Stimulated activated naive CD4-positive, alpha-beta T cell treated with Interleukin-2 at 50 U/mL for 16 hours (primary cell): Measurements from ENCODE around the gene CST1.
"Not testable (repeated sequence)": the region's sequence is repeated elsewhere in the genome, so short reads cannot be mapped to it uniquely, and the experiment has no call there.

Source experiments
- DNase-seq: peaks from one replicate; lab custom pipeline; 2025; lab: John Stamatoyannopoulos, UW

CST1 gene

GRCh38 chr20:23755131-23755611 is 4.4 kb upstream of the CST1 start:
- DNase-seq = not testable (repeated sequence)

GRCh38 chr20:23754731-23755130 is 4.0 kb upstream of the CST1 start:
- DNase-seq = no peak

GRCh38 chr20:23753589-23753988 is 2.9 kb upstream of the CST1 start:
- DNase-seq = no peak

- no peak for DNase-seq
These were observed 2.4 kb upstream of the CST1 start for GRCh38 chr20:23753194-23753548.

GRCh38 chr20:23752481-23753193 is 1.9 kb upstream of the CST1 start:
- DNase-seq = no peak

GRCh38 chr20:23752019-23752418 is 1.3 kb upstream of the CST1 start:
- DNase-seq = no peak

GRCh38 chr20:23749746-23750145 is 989 bp downstream of the CST1 start:
- DNase-seq = no peak

GRCh38 chr20:23748975-23749374 is 1.8 kb downstream of the CST1 start:
- not testable (repeated sequence) for DNase-seq

GRCh38 chr20:23747551-23747950 is 3.2 kb downstream of the CST1 start:
- DNase-seq = not testable (repeated sequence)

- DNase-seq = not testable (repeated sequence)
These were observed 3.6 kb downstream of the CST1 start for GRCh38 chr20:23747092-23747491.

GRCh38 chr20:23746321-23746720 is 4.4 kb downstream of the CST1 start:
- no peak for DNase-seq

- no peak for DNase-seq
These were observed 5.5 kb downstream of the CST1 start for GRCh38 chr20:23745247-23745646.

- DNase-seq = no peak
These were observed 5.9 kb downstream of the CST1 start for GRCh38 chr20:23744817-23745216.

- not testable (repeated sequence) for DNase-seq
These were observed 15.3 kb downstream of the CST1 start for GRCh38 chr20:23735391-23735790.

GRCh38 chr20:23734949-23735348 is 15.8 kb downstream of the CST1 start:
- not testable (repeated sequence) for DNase-seq

GRCh38 chr20:23734440-23734839 is 16.3 kb downstream of the CST1 start:
- DNase-seq = not testable (repeated sequence)

- no peak for DNase-seq
These were observed 23.7 kb downstream of the CST1 start for GRCh38 chr20:23727016-23727415.

GRCh38 chr20:23725102-23725501 is 25.6 kb downstream of the CST1 start:
- DNase-seq = no peak

GRCh38 chr20:23723659-23724307 is 27.0 kb downstream of the CST1 start:
- not testable (repeated sequence) for DNase-seq

GRCh38 chr20:23722851-23723250 is 27.9 kb downstream of the CST1 start:
- DNase-seq = not testable (repeated sequence)

- DNase-seq = no peak
These were observed 28.8 kb downstream of the CST1 start for GRCh38 chr20:23721962-23722361.

- not testable (repeated sequence) for DNase-seq
These were observed 31.4 kb downstream of the CST1 start for GRCh38 chr20:23719351-23719750.

GRCh38 chr20:23711778-23712177 is 39.0 kb downstream of the CST1 start:
- DNase-seq = not testable (repeated sequence)

- no peak for DNase-seq
These were observed 40.0 kb downstream of the CST1 start for GRCh38 chr20:23710771-23711170.
